Measurements from ENCODE around the gene ASIC3. TPM values are rescaled to one million over a fixed set of nuclear protein-coding genes. Genes with fewer than 3 reads are reported as not detected.
A peak's percentile ranks its signal among the peaks of the same experiment; 100 is the strongest.

ASIC3 gene
- total RNA-seq, 1 donor from 2014 or later = 2.2 TPM

DNA sequence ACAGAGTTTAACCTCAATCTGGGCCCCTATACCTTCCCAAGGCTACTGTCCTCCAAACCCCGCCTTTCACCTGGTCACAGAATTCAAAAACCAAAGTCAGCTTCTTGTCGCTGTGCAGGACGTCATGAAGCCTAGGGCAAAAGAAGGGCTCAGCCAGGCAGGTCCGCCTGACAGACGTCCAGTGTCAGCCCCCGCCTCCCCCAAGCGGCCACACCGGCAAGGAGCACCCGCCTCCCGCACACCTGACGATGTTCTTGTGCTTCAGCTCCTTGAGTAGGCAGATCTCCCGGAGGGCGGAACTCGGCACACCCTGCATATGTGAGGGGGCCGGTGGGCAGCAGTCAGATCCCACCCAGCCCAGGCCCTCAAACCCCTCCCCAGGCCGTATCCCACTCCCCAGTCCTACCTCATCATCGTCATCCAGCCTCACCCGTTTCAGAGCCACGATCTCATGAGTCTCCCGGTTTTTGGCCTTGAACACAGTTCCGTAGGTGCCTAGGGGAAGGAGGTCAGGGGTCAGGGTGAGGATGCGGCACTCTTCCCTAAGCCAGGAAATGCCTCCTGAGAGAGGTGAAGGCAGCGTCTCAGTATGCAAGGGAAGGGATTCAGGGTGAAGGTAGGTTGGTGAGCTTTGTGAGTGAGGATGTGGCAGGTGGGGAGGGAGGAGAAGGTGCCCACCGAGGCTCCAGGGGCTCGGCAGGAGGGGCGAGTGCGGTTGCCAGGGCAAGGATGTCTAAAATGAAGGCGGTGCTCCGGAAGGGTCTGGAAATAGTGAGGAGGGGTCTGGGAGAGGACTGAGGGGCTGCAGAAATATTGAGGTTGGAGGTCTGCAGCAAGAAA, 8.6 kb downstream of the ASIC3 start:
- DNase-seq (ENCODE audit: low spot score) (no peak), ATAC-seq (no peak)

DNA sequence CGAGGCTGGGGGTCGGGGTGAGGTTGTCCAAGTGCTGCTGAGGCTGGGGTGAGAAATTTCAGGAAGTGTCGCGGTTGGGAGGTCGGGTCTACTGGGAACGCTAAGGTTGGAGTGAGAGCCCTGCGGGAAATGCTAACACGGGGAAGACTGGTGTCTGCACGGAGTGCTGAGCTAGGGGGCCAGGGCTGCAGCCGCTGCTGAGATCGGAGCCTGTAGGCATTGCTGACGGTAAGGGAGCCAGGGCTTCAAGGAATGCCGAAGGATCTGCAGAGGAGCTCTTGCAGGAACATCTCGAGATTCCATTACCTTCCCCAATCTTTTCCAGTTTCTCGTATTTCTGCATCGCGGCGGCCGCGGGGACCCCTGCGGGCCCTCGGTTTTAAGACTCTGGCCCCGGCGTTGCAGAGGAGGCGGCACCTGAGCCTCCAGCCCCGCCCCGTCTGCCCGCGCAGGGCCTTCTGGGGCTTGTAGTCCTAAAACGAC, 9.2 kb downstream of the ASIC3 start, which contains the start of gene CDK5:
Gene CDK5, minus strand, starts transcription at position 392 of the 483 bp plus-strand sequence. Its CDS starts 49 bp downstream, at position 343.
- DNase-seq (ENCODE audit: low spot score) (no peak), ATAC-seq (no peak)

DNA sequence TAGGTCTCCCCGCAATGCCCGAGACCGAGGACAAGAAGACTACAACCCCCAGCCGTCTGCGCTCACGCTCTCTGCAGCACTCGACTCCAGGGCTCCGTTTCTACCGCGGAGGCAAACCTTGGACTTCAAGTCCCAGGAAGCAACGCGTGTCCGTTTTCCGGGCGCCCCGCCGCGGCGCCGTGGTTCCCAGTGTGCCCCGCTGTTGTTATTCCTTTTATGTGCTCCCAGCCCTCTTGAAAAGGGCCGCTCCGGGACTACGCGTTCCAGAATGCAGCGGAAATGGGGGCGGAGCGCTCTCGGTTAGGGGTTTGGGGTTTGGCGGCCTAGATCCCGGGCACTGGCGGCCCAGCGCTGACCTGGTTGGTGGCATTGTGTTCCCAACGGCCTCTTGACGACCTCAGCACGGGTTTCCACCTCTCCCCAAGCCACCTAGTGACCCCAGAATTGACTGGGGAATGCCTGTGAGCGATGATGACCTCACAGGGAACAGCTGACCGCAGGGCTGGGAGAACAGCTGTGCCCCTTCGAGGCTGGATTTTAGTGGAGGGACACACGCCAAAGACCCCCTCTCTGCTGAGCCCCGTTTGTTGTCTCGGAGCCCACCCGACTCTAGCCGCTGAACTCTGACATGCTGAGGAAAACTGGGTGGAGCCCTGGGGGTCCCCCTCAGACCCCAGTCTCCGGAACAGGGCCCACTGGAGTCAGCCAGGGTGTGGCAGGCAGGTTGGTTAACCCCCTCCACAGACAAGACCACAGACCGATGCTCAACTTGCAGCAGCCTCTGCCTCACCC, 9.9 kb downstream of the ASIC3 start:
- peak; percentile 78 for ATAC-seq
- DNase-seq (ENCODE audit: low spot score) = peak; percentile 99

DNA sequence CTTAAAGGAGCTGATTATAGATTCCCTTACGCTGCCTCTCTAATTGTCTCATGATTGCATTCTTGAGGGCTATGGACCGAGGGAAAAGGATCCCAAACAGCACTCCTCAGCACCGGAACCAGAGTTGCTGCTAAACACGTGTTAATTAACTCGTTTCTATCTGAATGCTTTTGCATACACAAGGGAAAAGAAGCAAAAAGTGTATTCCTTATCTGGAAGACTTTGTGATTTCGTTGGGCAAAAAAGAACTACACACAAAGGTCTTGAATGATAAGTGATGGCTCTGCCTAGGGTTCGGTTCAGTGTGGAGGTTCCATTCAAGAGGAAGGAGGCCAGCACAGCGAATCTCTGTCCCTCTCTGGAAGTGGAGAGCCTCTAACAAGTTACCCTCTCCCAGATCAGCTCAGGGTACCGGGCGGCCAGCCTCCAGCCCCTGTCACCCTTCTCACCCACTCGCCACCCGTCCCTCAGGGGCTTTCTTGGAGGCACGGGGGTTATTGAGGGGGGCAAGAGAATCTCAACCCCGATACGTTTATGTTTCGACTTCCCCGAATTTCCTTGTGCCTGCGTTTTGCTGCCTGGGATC, 10.5 kb downstream of the ASIC3 start:
- DNase-seq (ENCODE audit: low spot score) (no peak), ATAC-seq (no peak)

DNA sequence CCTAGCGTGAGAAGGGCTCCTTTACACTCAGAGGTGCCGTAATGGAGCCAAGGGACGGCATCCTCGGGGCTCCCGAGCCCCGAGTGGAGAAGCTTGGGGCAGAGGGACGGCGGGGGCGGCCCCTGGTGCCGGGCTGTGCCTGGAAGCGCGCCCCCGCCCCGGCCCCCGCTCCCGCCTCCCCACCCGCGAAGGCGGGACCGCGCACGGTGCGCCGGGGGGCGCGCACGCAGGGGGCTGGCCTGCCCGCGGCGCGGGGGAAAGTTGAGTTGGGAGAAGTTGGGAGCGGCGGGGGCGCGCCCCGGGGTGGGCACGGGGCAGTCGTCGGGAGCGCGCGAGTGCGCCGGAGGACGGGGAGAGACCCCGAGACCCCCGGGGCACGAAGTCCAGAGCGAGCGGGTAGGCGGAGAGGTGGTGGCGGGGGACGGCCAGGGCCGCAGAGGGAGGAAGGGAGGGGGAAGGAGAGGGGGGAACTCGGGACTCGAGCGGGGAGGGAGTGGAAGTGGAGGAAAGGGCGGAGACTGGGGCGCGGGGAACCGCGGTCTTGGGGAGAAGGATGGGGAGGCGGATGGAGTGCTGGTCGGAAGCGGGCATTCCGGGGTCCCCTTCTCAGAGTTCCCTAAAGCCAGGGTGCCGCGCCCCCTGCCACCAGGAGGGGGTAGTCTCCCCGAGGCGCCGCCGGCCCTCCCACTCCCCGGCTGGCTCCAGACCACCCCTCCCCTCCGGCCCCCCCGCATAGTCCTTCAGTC, 11.2 kb downstream of the ASIC3 start, which contains the start of gene SLC4A2:
Gene SLC4A2, plus strand, starts transcription at position 223 of the 746 bp plus-strand sequence. CDS start 2,399 bp downstream, outside the sequence.
- ATAC-seq (peak; percentile 55), DNase-seq (ENCODE audit: low spot score) (peak; percentile 84)

DNA sequence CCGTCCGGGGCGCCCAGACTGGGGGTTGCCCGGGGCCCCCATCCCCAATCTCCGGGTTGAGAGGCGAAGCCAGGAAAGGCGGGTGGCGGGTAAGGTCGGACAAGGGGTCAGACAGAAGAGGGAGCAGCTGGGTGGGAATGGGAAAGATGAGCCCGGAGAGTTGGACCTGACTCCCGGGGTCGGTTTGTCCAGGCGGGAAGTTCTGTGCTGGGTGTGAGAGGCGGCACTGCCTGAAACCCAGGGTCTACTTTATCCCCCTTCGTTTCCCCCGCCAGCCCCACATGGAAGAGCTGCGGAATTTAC, 11.7 kb downstream of the ASIC3 start:
- ATAC-seq (no peak), DNase-seq (ENCODE audit: low spot score) (no peak)

DNA sequence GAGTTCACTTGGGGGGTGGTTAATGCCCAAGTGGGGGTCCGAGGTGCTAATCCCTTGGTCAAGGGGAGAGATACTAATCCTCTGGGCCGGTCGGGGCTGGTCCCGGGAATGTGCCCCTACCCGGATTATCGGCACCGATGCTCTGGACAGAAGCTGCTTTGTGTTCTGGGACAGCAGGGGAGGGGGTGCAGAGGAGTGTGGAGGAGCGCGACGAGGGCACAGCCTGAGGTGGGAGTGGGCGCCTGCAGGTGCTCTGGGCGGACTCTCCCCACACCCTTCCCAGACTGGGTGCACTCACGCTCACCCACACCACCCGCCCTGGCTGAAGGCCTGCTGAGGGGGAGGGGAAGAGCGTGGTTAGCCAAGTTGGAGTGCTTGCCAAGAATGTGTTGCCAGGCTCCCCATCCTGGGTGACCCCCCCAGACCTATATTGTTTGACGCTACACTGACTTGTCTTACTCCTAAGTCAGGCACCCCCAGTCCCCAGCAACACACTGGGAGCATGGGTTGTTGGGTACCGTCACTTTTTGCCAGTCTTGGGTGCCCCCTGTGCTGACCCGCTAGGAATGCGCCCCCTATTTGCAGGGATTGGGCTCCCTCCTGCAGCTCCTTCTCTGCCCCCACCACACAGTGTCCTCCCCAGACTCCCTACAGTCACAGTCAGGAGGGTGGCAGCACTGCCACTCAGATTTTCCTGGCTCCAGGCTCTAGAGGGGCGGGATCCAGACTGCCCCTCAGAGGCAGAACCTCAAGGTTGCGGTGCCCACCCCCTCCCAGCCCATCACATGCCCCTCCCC, 12.3 kb downstream of the ASIC3 start:
- ATAC-seq (no peak), DNase-seq (ENCODE audit: low spot score) (peak; percentile 64)

DNA sequence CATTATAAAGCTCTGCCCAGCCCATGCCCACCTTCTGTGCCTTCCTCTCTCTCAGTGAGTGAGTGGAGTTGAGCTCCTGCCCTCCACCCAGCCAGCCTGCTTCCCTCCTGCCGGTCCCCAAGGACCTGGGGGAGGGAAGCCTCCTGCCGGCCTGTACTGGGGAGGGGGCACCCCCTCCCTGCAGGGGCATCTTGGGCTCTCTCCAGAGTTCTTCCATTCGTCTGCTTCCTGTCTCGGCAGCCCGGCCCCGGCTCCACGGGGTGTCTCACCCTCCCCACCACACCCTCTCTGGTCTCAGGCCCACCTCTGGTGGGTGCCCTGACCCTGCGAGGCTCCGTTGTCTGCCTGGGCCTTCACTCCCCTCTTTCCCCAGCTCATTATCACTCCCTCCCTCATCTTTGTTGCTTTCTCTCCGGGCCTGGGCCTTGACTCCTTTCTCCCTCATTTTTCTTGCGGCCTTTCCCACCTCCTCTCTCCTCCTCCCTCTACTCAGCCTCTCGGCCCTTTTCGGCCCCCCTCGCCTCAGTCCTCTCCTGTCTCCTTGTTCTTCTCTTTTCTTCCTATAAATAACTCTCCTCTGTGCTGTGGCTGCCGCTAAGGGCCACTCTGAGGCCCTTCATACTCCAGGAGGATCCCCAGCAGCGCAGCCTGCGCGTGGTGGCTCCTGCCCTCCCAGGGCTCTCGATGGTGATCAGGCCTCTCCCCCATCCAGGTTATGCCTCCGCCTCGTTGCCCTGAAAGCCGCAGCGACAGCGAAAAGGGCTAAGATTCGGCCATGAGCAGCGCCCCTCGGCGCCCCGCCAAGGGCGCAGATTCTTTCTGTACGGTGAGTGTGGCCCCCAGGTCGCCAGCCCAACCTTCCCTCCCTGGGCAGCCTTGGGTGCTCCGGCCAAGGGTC, 13.1 kb downstream of the ASIC3 start:
- DNase-seq (ENCODE audit: low spot score) = no peak

DNA sequence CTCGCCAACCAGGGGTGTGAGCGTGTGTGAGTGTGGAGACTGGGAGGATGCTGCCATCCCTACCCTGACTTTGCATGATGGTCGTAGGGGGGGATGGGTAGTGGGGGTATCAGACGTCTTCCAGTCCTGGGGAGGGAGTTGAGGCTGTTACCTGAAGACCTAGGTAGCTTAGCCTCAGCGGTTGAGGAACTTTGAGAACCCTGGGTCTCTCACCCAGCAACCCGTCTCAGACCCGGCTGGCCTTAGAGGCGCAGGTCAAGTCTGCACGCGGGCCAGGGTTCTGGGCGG, 13.7 kb downstream of the ASIC3 start:
- no peak for DNase-seq (ENCODE audit: low spot score)
- ATAC-seq = no peak

More for the DNA sequence above, 13.1 kb downstream of the ASIC3 start:
- ATAC-seq = no peak

DNA sequence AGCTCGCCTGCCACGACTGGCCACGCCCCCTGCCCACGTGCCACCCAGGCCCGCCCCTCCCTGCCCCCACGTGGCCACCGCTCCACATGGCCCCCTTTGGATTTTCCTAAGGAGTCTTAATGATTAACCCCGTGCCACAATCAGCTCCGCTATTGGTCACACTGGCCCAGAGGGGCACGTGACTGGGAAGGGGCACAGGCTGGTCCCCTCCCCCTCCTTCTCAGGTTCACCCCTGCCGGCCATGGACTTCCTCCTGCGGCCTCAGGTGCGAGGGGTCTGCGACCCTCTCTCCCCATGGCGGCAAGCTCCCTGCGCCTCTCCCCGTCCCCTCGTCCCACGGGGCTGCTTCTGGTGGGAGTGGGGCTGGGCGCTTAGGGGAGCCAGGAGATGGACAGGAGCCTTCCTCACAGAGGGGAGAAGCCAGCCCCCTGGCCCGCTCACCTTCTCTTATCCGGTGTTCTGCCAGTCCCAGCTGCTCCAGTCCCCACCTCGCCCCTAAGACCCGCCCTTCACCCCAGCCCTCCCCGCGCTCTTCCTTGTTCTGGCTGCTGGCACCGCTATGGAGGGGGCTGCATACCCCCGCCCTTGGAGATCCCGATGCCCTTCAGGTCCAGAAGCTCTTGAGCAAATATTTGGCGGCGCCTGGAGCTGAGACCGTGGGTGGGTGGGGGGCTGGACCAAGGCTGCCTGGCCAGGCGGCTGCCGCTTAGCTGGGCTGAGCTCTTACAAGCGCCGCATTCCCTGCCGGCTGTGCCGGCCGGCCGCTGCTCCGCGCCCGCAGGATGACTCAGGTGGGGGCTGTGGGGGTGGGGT, 14.3 kb downstream of the ASIC3 start:
- DNase-seq (ENCODE audit: low spot score) = peak; percentile 94
- peak; percentile 63 for ATAC-seq

DNA sequence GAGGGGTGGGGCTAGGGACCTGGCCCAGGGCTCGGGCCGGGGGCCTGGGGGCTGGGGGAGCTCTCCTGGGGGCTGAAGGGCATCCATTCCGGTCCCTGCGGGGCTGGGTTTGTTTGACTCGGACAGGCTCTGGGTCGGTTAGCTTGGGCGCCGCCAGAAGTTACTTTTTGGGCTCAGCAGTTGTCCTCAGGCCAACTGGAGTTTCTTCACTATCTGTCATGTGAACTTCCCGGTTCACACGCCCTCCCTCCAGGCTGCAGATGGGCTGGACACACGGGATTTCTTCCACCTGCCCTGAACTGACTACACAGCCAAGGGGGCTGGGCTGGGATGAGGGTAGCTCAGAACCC, 14.9 kb downstream of the ASIC3 start:
- DNase-seq (ENCODE audit: low spot score) (peak; percentile 74), ATAC-seq (peak; percentile 40)

DNA sequence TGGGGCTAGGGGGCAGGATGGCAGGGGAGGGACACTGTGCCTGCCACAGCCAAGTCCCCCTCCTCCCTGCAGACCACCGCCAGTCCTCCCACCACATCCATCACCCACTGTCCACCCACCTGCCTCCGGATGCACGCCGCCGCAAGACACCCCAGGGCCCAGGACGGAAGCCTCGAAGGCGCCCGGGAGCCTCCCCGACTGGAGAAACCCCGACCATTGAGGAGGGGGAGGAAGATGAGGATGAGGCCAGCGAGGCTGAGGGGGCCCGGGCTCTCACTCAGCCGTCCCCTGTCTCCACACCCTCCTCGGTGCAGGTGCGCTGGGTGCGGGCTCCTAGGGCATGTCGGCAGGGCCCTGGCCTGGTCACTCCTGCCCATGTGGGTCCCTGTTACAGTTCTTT, 16.1 kb downstream of the ASIC3 start:
- DNase-seq (ENCODE audit: low spot score) (no peak), ATAC-seq (no peak)

DNA sequence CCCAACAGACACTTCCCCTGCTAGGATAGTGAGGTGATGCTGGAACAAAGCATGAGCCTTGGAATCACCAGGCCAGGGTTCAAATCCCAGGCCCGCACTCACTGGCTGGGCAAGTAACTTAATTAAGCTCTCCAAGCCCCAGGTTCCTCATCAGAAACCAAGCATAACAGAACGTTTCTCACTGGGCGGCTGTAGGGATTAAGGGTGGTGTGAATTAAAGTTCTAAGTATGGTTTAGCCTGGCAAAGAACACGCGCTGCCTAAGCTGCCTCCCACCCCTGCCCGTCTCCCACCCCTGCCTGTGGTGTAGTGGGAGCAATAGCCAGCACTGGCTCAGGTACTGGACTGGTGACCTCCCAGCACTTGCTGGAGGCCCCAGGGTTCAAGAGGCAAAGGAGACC, 16.7 kb downstream of the ASIC3 start:
- ATAC-seq (no peak), DNase-seq (ENCODE audit: low spot score) (no peak)

DNA sequence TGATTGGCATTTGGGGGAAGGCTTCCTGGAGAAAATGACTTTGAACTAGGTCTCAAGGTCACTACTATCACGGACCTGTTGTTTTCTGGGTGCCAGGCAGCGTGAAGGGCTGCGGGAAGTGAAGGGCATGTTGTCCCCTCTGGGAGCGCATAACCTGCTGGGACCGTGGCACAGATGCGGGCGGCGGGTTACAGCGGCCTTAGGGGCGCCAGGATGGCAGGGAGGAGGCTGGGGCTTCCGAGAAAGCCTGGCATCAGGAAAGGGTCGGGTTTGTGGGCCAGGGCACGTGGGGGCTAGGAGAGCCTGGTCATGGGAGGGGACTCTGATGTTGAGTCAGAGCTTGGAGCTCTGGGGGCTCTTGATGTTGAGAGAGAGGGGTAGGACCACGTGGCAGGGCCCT, 17.2 kb downstream of the ASIC3 start:
- DNase-seq (ENCODE audit: low spot score) (no peak), ATAC-seq (no peak)

DNA sequence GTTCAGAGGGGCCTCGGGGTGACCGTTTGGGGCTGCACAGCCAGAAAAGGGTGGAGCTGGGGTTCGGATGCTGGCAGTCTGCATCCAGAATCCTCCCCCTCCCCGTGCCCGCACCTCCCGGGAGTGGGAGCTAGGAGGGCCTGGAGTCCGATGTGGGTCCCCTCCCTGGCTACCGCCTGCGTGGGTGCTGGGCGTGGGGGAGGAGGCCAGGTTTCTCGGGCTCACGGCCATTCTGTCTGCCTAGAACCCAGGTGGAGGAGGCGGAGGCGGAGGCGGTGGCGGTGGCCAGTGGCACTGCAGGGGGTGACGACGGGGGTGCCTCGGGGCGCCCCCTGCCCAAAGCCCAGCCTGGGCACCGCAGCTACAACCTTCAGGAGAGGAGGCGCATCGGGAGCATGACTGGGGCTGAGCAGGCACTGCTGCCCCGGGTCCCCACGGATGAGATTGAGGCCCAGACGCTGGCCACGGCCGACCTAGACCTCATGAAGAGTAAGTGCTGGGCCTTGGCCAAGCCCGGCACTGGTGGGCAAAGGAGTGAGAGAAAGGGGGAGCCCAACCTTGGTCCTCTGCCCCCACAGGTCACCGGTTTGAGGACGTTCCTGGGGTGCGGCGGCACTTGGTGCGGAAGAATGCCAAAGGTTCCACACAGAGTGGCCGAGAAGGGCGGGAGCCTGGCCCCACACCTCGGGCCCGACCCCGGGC, 18.1 kb downstream of the ASIC3 start:
- no peak for DNase-seq (ENCODE audit: low spot score)

DNA sequence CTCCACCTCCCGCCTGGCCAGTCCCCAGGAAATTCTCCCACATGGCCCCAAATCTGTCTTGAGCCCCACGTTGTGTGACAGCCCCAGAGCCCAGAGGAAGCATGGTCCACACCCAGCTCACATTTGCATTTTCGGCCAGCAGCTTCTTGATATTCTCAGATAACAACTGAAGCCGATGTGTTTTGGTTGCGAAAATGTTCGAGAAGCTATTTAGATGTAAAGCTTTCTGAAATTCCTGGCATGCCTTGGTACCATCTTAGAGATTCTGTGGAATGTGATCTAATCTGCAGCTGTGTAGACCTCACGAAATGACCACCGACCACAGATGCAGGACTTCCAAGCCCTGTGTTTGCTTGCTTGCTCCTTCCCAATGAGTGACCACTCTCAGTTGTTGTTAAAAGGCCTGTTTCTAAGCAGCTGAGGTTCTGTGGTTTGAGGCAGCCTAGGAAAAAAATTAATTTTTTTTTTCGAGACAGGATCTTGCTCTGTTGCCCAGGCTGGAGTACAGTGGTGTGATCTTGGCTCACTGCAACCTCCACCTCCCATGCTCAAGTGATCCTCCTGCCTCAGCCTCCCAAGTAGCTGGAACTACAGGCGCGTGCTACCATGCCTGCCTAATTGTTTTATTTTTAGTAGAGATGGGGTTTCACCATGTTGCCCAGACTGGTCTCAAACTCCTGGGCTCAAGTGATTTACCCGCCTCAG, 19.9 kb downstream of the ASIC3 start:
- DNase-seq (ENCODE audit: low spot score) (no peak), ATAC-seq (no peak)

More for the DNA sequence above, 18.1 kb downstream of the ASIC3 start:
- no peak for ATAC-seq

Measured in left lobe of liver (tissue), 2 donors.